ENCODE measurements around the gene SEMA6C. TPM values are rescaled to one million over a fixed set of nuclear protein-coding genes. Genes with fewer than 3 reads are reported as not detected.

SEMA6C gene
- total and polyA plus RNA-seq, 4 donors: 6.3 to 9.8 (median 6.5) TPM

DNA sequence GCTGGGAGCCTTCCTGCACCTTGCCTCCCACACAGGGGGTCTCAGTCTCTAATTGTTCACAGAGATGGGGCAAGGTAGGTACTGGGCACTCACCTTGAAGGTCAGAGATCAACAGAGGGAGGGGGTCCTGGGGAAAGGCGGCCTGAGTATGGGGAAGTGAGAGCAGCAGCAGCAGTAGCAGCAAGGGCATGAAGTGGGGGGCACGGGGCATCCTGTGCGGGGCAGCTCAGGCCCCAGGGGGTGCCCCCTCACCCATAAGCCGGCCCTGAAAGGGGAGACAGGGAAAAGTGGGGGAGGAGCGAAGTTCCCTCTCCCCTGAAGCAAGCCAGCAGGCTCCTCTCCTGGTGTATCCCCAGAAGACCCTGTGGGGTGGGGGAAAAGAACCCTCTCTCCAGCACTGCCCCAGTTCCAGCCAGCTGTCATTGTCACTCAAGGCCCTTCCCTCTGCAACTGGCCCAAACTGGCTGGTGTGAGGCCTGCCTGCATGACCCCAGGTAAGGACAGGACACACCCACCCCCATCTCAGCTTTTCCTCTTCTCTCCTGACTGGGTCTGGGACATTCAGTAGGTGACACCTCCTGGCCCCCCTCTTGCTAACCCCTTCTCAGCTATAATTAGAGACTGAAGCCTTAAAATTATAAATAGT, 3.9 kb downstream of the SEMA6C start:
- peaks cover 7 to 32% (median 12%) of the 10 kb centered on the region in 5 donors for H3K4me1 ChIP-seq (ENCODE audit: control insufficient read depth in 5 of 5, insufficient read depth in 5 of 5, low read length in 5 of 5)
- DNase-seq (no peak), ATAC-seq (ENCODE audit: insufficient read depth, low FRiP score) (no peak)
- TF ChIP-seq, protein P1, sequence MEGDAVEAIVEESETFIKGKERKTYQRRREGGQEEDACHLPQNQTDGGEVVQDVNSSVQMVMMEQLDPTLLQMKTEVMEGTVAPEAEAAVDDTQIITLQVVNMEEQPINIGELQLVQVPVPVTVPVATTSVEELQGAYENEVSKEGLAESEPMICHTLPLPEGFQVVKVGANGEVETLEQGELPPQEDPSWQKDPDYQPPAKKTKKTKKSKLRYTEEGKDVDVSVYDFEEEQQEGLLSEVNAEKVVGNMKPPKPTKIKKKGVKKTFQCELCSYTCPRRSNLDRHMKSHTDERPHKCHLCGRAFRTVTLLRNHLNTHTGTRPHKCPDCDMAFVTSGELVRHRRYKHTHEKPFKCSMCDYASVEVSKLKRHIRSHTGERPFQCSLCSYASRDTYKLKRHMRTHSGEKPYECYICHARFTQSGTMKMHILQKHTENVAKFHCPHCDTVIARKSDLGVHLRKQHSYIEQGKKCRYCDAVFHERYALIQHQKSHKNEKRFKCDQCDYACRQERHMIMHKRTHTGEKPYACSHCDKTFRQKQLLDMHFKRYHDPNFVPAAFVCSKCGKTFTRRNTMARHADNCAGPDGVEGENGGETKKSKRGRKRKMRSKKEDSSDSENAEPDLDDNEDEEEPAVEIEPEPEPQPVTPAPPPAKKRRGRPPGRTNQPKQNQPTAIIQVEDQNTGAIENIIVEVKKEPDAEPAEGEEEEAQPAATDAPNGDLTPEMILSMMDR (IDR thresholded peaks at IDR 0.05; ENCODE audit: control extremely low read depth, extremely low read depth): no peak
- H3K9me3 ChIP-seq (ENCODE audit: control insufficient read depth in 4 of 4, insufficient read depth in 3 of 4, low read length in 3 of 4): no peaks in the 10 kb centered on the region
- H3K9ac ChIP-seq (ENCODE audit: insufficient read depth in 1 of 2, low read length in 2 of 2): no peak overlapping the region
- H3K27me3 ChIP-seq (ENCODE audit: control insufficient read depth in 3 of 3, insufficient read depth in 3 of 3, low read length in 2 of 3): no peaks in the 10 kb centered on the region
- peaks cover 0 to 13% (median 5%) of the 10 kb centered on the region in 4 donors for H3K36me3 ChIP-seq (ENCODE audit: control insufficient read depth in 4 of 4, insufficient read depth in 4 of 4, low read length in 4 of 4)
- peak overlapping the region in 1 of 2 donors; percentile 84 for H3K27ac ChIP-seq (ENCODE audit: low read depth in 1 of 2, low read length in 1 of 2)
- H3K4me3 ChIP-seq: no peak overlapping the region
- WGBS, 2 donors: 89 to 90% methylated on average over 5 of the region's 5 CpGs

GRCh38 chr1:151137789-151138188, 8.6 kb downstream of the SEMA6C start:
- TF ChIP-seq, protein P1 (IDR thresholded peaks at IDR 0.05; ENCODE audit: control extremely low read depth, extremely low read depth): no peak
- no peaks in the 10 kb centered on the region for H3K27me3 ChIP-seq (ENCODE audit: control insufficient read depth in 3 of 3, insufficient read depth in 3 of 3, low read length in 2 of 3)
- no peaks in the 10 kb centered on the region for H3K9me3 ChIP-seq (ENCODE audit: control insufficient read depth in 4 of 4, insufficient read depth in 3 of 4, low read length in 3 of 4)
- WGBS, 2 donors: 95 to 100% methylated on average over 7 of the region's 7 CpGs
- no peak overlapping the region for H3K9ac ChIP-seq (ENCODE audit: insufficient read depth in 1 of 2, low read length in 2 of 2)
- peaks cover 0 to 43% (median 11%) of the 10 kb centered on the region in 4 donors for H3K36me3 ChIP-seq (ENCODE audit: control insufficient read depth in 4 of 4, insufficient read depth in 4 of 4, low read length in 4 of 4)
- DNase-seq: no peak
- no peak for ATAC-seq (ENCODE audit: insufficient read depth, low FRiP score)
- no peak overlapping the region for H3K4me3 ChIP-seq
- H3K27ac ChIP-seq (ENCODE audit: low read depth in 1 of 2, low read length in 1 of 2): no peak overlapping the region
- no peaks in the 10 kb centered on the region for H3K4me1 ChIP-seq (ENCODE audit: control insufficient read depth in 5 of 5, insufficient read depth in 5 of 5, low read length in 5 of 5)

DNA sequence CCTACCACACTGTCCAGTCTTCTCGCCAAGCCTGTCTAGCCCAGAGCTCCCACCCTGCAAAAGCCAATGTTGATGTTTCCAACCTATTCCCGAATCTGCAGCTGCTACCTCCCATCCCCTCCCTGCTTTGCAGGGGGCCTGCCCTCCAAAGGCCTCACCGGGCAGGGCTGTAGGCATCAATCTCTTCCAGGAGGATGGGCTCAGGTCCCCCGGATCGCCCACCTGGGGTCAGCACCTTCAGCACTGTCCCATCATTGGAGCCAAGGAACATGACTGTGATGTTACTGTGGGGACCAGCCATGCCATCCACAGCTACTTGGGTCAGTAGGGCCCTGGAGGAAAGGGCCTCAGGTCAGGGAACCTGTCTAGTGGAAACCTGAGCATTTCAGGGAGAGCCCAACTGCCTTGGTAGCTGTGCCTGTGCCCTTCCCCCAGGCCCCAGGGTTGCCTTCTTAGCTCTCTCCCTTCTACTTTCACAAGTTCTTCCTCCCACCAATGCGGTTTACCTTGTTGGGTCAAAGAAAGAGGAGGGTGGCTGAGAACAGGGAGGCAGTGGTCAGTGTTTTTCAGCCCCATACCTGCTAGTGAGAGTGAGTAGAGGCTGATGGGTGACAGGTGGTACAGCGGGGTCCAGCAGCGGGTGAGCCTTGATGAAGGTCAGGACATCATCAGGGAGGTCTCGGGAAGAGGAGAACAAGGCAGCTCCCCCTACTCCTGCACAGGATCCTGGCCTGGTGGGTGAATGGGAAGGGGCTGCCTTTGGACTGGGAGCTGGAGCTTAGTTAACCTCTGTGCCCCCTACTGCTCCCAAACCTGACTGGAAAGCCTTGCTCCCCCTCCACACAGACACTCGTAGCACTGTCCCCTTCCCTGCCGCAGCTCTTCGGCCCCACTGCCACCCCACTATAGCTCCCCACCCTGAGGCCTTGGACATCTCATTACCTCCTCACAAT, 10.7 kb downstream of the SEMA6C start:
- no peak overlapping the region for H3K4me3 ChIP-seq
- 93 to 95% methylated on average over 11 to 12 of the region's 12 CpGs for WGBS, 2 donors
- H3K9ac ChIP-seq (ENCODE audit: insufficient read depth in 1 of 2, low read length in 2 of 2): no peak overlapping the region
- peaks cover 0 to 17% (median 0%) of the 10 kb centered on the region in 5 donors for H3K4me1 ChIP-seq (ENCODE audit: control insufficient read depth in 5 of 5, insufficient read depth in 5 of 5, low read length in 5 of 5)
- H3K9me3 ChIP-seq (ENCODE audit: control insufficient read depth in 4 of 4, insufficient read depth in 3 of 4, low read length in 3 of 4): no peaks in the 10 kb centered on the region
- no peak overlapping the region for H3K27ac ChIP-seq (ENCODE audit: low read depth in 1 of 2, low read length in 1 of 2)
- peaks cover 0 to 36% (median 11%) of the 10 kb centered on the region in 4 donors for H3K36me3 ChIP-seq (ENCODE audit: control insufficient read depth in 4 of 4, insufficient read depth in 4 of 4, low read length in 4 of 4)
- ATAC-seq (ENCODE audit: insufficient read depth, low FRiP score): no peak
- DNase-seq: no peak
- H3K27me3 ChIP-seq (ENCODE audit: control insufficient read depth in 3 of 3, insufficient read depth in 3 of 3, low read length in 2 of 3): no peaks in the 10 kb centered on the region
- TF ChIP-seq, protein P1 (IDR thresholded peaks at IDR 0.05; ENCODE audit: control extremely low read depth, extremely low read depth): no peak
